Progenitor cell of endocrine pancreas (in vitro differentiated cells): Measurements from ENCODE around the gene GNB1L. TPM values are rescaled to one million over a fixed set of nuclear protein-coding genes. Genes with fewer than 3 reads are reported as not detected.

Source experiments
- DNase-seq: peaks from one replicate; pipeline ENCODE4 v3.0.0; 2021; ENCODE audit warnings: low spot score; ENCODE audit not compliant: unreplicated experiment
- H3K27ac Mint-ChIP-seq: 2 replicates; pipeline ENCODE4 v1.8.0; 2021; ENCODE audit warnings: mild to moderate bottlenecking, moderate library complexity, mixed read lengths
- H3K27me3 Mint-ChIP-seq: 2 replicates; pipeline ENCODE4 v1.8.0; 2021; ENCODE audit warnings: mixed read lengths
- H3K36me3 Mint-ChIP-seq: 2 replicates; pipeline ENCODE4 v1.8.0; 2022; ENCODE audit warnings: mixed read lengths; ENCODE audit not compliant: insufficient read depth
- H3K4me1 Mint-ChIP-seq: 2 replicates; pipeline ENCODE4 v1.8.0; 2021; ENCODE audit warnings: low read depth, mixed read lengths
- H3K4me3 Mint-ChIP-seq: 2 replicates; pipeline ENCODE4 v1.8.0; 2021; ENCODE audit warnings: low read depth, mild to moderate bottlenecking, moderate library complexity, mixed read lengths
- H3K9me3 Mint-ChIP-seq: 2 replicates; pipeline ENCODE4 v1.8.0; 2021; ENCODE audit warnings: low read depth, mixed read lengths
- total RNA-seq: library from RNA; stranded (reverse); gene quantifications from 2 replicates; pipeline ENCODE4 v1.2.1, GENCODE V29; 2021
- TF ChIP-seq, protein P1 (sequence below): fragments of 200-600 bp; sonication (generic); IDR thresholded peaks from one replicate; pipeline ENCODE4 v1.5.0; 2021; ENCODE audit warnings: antibody characterized with exemption, mild to moderate bottlenecking; ENCODE audit not compliant: unreplicated experiment

The GNB1L gene
- total RNA-seq, 1 donor from 2014 or later: 9.9 TPM

DNA sequence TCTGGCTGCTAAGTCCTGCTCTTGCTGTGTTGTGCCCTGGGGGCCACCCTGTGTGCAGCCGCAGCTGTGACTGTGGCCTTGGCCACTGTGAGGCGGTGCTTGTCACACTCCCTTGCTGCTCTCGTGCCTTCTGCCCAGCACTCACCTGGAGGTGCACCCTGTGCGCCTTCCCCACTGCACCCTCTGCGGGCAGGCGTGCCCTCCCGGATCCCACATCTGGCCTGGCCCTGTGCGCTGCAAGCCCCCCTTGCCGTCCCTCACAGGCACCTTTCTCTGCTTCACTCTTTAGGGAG is 66.9 kb downstream of the GNB1L start:
- TF ChIP-seq, protein P1, sequence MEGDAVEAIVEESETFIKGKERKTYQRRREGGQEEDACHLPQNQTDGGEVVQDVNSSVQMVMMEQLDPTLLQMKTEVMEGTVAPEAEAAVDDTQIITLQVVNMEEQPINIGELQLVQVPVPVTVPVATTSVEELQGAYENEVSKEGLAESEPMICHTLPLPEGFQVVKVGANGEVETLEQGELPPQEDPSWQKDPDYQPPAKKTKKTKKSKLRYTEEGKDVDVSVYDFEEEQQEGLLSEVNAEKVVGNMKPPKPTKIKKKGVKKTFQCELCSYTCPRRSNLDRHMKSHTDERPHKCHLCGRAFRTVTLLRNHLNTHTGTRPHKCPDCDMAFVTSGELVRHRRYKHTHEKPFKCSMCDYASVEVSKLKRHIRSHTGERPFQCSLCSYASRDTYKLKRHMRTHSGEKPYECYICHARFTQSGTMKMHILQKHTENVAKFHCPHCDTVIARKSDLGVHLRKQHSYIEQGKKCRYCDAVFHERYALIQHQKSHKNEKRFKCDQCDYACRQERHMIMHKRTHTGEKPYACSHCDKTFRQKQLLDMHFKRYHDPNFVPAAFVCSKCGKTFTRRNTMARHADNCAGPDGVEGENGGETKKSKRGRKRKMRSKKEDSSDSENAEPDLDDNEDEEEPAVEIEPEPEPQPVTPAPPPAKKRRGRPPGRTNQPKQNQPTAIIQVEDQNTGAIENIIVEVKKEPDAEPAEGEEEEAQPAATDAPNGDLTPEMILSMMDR: no peak
- Mint-ChIP-seq H3K4me3 (no peak overlapping the region), H3K4me1 (no peaks in the 10 kb centered on the region), H3K9me3 (peaks cover 4% of the 10 kb centered on the region), H3K36me3 (peaks cover 14% of the 10 kb centered on the region), H3K27me3 (no peaks in the 10 kb centered on the region), H3K27ac (no peak overlapping the region)
- no peak for DNase-seq

DNA sequence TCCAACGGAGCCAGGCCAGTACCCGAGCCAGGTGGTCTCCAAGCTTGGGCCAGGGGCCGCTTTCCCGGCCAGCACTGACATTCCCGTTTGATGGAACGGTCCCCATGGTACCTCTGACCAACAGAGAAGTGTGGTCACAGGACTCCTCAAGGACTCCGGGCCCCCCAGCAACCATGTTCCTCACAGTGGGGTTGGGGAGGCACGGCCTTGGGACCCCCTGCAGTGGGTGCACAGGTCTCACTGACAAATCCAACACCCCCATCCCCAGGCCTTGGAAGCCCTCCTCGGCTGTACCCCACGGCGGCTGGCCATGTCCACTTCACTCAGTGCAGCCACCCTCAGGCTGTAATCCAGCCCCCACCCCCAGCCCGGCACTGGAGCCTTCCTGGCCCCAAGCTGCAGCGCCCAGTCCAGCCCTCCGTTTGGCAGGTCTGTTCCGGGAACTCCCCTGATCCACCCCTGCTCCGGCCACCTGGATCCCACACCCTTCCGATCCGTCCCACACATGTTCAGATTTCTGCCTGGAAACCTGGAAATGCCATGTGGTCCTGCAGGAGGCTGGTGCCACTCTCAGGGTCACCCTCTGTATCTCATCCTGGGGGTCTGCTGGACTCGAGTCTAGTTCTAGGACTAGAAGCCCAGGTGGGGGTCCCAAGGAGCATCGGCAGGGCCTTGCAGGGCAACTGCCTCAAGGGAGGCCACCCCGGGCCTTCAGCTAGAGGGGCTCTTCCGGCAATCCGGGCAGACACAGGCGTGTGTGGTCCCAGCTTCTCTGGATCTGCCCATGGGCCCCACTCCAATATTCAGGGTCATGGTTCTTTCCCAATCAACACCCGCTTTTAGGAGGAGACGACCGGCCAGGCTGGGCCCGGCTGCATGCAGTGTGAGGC is 67.5 kb downstream of the GNB1L start:
- peaks cover 4% of the 10 kb centered on the region for H3K9me3 Mint-ChIP-seq
- no peaks in the 10 kb centered on the region for H3K4me1 Mint-ChIP-seq
- H3K4me3 Mint-ChIP-seq: no peak overlapping the region
- H3K27me3 Mint-ChIP-seq: peaks cover 2% of the 10 kb centered on the region
- H3K27ac Mint-ChIP-seq: no peak overlapping the region
- H3K36me3 Mint-ChIP-seq: peaks cover 10% of the 10 kb centered on the region
- no peak for DNase-seq
- TF ChIP-seq, protein P1: no peak

DNA sequence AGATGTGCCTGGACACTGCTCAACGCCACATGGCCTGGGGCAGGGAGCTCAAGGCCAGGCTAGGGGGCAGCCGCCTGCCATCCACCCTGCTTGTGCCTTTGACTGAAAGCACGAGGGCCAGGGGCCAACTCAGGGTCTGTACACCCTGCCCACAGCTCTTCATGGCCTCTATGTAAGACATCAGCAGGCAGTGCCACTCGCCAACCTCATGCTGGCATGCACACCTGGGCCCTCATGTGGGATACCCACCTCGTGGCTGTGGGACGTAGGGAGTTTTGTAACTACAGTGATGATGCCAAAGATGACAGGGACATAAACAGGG is 68.4 kb downstream of the GNB1L start:
- no peak for DNase-seq
- Mint-ChIP-seq H3K9me3 (no peaks in the 10 kb centered on the region), H3K4me3 (no peak overlapping the region), H3K36me3 (peaks cover 6% of the 10 kb centered on the region), H3K27me3 (peaks cover 2% of the 10 kb centered on the region), H3K4me1 (no peaks in the 10 kb centered on the region), H3K27ac (no peak overlapping the region)
- TF ChIP-seq, protein P1: no peak

DNA sequence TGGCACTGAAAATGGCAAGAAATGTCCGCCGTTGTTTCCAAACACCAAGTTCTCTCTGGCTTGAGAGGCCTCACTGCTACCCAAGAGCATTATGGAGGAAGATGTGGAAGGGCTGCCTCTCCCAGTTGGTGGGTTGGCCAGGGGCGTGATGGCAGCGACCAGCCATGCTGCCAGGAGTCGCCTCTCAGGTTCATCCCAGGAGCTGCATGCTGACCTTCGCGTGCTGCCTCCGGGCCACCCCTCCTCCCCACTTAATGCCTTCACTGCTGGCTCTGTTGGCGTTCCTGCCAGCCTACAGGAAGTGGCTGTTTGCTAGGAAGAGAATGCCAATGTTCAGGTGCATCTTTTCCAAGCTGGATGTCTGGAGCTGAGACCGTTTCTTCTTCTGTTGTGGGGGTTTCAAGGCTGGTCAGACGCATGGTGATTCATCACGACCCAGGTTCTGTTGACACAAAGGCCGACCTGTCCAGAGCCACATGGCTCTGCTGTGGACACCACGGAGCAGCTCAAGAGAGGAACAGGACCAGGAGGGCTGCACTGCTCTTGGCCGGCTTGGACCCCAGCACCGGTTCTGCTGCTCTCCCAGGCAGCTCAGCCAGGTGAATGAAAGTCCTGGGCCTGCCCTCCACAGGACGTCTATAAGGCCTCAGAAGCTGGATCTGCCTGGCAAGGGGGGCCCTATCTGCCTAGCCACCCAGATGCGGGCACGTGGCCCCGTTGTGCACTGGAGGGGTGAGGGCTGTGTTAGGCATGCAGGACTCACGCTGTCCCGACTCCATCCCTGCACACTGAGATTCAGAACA is 69.0 kb downstream of the GNB1L start:
- TF ChIP-seq, protein P1: no peak
- no peak for DNase-seq
- no peaks in the 10 kb centered on the region for H3K9me3 Mint-ChIP-seq
- no peaks in the 10 kb centered on the region for H3K4me1 Mint-ChIP-seq
- H3K27me3 Mint-ChIP-seq: peaks cover 2% of the 10 kb centered on the region
- H3K4me3 Mint-ChIP-seq: no peak overlapping the region
- H3K27ac Mint-ChIP-seq: no peak overlapping the region
- peaks cover 6% of the 10 kb centered on the region for H3K36me3 Mint-ChIP-seq

DNA sequence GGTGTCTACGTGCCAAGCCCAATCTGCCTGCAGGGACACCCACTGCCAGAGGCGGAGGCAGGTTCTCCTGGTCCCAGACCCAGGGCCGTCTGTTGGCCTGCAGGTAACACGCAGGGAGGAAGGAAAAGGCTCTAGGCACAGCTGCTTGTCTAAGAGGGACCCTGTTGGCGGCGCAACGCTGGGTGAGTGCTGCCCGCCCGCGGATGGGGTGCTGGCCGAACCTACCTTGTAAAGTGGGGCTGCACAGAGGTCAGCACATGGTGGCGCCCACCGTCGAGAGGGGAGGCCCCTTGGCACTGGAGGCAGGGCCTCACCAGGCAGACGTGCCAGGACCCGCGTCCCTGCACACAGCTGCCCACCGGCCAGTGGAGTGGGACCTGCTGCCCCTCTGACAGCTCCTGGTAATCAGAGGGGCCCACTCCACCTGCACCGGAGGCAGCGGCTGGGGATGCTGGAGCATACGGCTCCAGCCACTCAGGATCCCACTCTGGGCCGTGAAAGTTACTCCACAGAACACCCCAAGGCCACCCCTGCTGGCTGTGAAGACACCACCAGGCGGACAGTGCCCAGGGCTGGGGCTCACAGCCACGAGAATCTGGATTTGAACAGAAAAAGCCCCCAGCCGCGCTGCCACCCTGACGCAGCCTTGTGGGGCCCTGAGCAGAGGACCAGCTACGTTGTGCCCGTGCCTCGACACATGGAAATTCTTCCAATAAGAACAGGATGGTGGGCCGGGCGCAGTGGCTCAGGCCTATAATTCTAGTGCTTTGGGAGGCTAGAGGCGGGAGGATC is 70.1 kb downstream of the GNB1L start:
- H3K4me1 Mint-ChIP-seq: no peaks in the 10 kb centered on the region
- H3K9me3 Mint-ChIP-seq: no peaks in the 10 kb centered on the region
- no peak overlapping the region for H3K4me3 Mint-ChIP-seq
- no peaks in the 10 kb centered on the region for H3K36me3 Mint-ChIP-seq
- peaks cover 12% of the 10 kb centered on the region for H3K27me3 Mint-ChIP-seq
- no peak for DNase-seq
- TF ChIP-seq, protein P1: no peak
- no peak overlapping the region for H3K27ac Mint-ChIP-seq
